HFF-Myc (cell line): ENCODE measurements around the gene OTUD1.
"Not testable (repeated sequence)": the region's sequence is repeated elsewhere in the genome, so short reads cannot be mapped to it uniquely, and the experiment has no call there.

ENCODE experiments used
- DNase-seq: peaks from one replicate; pipeline ENCODE4 v3.0.0-alpha.2; 2011; ENCODE audit warnings: low read depth; ENCODE audit errors: extremely low read depth
- H3K4me3 ChIP-seq: replicated peaks from 2 replicates; pipeline ENCODE4 v1.5.1; 2011; ENCODE audit warnings: low read depth, mild to moderate bottlenecking, control low read depth, low read length
- TF ChIP-seq, protein P1 (sequence below): IDR thresholded peaks from 2 replicates; pipeline ENCODE4 v1.5.1; 2012; ENCODE audit warnings: mild to moderate bottlenecking, low read depth, low read length, control low read depth; ENCODE audit errors: missing control alignments

The OTUD1 gene, protein sequence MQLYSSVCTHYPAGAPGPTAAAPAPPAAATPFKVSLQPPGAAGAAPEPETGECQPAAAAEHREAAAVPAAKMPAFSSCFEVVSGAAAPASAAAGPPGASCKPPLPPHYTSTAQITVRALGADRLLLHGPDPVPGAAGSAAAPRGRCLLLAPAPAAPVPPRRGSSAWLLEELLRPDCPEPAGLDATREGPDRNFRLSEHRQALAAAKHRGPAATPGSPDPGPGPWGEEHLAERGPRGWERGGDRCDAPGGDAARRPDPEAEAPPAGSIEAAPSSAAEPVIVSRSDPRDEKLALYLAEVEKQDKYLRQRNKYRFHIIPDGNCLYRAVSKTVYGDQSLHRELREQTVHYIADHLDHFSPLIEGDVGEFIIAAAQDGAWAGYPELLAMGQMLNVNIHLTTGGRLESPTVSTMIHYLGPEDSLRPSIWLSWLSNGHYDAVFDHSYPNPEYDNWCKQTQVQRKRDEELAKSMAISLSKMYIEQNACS

DNA sequence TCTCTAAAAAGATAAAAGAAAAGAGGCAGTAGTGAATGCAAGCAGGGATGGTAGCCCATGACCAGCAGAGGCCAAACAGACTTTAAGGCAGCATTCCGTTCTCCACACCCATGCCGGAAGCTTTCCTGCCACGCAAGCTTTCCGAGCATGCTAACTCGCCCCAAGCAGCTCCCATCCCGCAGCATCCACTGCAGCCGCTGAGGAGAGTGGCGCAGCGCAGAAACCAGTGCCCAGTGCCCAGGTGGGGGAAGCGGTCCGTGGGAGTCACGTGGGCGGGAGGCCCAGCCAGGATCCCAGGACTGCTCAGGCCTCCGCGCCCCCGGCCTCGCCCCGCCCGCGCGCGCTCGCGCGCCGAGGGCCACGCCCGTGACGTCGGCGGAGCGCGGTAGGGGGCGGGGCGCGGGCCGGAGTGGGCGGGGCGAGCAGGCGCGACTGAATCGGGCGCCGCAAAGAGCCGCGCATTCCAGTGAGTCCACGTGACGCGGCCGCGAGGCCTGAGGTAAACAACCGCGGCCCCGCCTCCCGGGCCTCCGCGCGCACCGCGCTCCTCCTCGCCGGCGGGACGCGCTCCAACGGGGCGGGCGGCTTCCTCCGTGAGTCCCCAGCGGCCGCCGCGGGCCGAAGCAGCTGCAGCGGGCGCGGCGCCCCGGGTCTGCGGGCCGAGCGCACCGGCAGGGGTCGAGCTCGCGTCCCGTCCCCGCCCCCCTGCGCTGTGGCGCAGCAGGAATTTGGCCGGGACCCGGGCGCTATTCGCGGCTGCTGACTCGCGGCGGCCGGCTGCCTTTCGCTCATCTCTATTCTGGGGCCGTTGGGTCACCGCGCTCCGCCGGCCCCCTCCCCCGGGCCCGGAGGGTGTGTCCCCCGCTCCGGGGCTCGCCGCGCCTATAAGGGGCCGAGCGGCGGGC lies at the start of gene OTUD1:
Gene OTUD1 (plus strand): TSS at position 529 of the 905 bp plus-strand sequence. CDS start 383 bp downstream, outside the sequence.
- peak; percentile 48 for DNase-seq
- H3K4me3 ChIP-seq: peak within 1 kb of the TSS; percentile 53
- TF ChIP-seq, protein P1, sequence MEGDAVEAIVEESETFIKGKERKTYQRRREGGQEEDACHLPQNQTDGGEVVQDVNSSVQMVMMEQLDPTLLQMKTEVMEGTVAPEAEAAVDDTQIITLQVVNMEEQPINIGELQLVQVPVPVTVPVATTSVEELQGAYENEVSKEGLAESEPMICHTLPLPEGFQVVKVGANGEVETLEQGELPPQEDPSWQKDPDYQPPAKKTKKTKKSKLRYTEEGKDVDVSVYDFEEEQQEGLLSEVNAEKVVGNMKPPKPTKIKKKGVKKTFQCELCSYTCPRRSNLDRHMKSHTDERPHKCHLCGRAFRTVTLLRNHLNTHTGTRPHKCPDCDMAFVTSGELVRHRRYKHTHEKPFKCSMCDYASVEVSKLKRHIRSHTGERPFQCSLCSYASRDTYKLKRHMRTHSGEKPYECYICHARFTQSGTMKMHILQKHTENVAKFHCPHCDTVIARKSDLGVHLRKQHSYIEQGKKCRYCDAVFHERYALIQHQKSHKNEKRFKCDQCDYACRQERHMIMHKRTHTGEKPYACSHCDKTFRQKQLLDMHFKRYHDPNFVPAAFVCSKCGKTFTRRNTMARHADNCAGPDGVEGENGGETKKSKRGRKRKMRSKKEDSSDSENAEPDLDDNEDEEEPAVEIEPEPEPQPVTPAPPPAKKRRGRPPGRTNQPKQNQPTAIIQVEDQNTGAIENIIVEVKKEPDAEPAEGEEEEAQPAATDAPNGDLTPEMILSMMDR: no peak

DNA sequence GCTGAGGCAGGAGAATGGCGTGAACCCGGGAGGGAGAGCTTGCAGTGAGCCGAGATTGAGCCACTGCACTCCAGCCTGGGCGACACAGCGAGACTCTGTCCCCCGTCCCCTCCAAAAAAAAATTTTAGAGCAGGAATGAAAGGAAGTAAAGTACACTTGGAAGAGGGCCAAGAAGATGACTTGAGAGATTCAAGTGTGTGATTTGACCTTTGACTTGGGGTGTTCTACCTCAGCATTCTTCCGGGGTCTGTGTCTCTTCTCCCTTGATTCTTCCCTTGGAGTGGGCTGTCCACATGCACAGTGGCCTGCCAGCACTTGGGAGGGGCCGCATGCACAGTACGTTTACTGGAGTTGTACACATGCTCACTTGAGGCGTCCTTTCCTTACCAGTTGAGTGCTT lies 48.5 kb upstream of the OTUD1 start:
- DNase-seq, H3K4me3 ChIP-seq: not testable (repeated sequence)

DNA sequence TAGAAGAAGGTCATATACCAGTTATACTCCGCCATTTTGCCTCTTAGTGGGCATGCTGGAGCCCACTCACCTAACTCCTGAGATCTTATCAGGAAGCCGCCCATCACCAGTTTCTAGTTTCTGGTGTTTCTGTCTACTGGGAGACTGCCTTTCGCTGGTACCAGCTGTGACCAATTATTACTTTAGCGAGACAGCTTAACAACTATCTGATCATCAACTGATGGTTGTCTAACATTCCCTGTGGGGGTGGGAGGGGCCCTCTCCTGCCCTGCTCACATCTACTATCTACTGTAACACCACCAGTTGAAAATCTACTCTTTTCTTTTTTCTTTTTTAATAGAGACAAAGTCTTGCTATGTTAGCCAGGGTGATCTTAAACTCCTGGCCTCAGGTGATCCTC lies 48.1 kb upstream of the OTUD1 start:
- TF ChIP-seq, protein P1: no peak
- DNase-seq: no peak
- H3K4me3 ChIP-seq: no peak overlapping the region

DNA sequence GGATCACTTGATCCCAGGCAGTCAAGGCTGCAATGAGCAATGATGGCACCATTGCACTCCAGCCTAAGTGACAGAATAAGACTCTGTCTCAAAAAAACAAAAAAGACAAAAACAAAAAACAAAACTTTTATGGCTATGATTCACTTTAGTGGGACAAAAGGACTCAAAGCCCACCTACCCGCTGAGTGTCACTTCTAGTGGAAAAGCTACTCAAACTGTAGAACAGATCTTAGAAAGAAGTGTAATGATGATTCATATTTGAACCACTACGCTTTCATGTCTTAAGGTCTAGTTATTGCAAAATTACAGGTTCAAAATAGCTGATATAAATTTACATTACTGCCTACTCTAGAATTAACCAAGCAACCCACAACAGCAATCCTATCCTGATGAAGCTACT lies 47.1 kb upstream of the OTUD1 start:
- TF ChIP-seq, protein P1: no peak
- H3K4me3 ChIP-seq: no peak overlapping the region
- DNase-seq: no peak

DNA sequence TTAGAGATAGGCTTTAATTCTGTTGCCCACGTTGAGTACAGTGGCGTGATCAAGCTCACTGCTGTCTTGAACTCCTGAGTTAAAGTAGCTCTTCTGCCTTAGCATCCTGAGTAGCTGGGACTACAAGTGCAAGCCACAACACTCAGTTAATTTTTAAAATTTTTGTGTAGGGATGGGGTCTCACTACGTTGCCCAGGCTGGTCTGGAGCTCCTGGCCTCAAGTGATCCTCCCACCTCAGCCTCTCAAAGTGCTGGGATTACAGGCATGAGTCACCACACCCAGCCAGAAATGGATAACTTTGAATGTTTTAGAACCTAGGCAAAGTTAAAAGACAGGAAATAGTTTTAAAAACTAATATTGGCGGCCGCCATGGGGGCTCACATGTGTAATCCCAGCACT lies 43.9 kb upstream of the OTUD1 start:
- no peak overlapping the region for H3K4me3 ChIP-seq
- TF ChIP-seq, protein P1: no peak
- no peak for DNase-seq

DNA sequence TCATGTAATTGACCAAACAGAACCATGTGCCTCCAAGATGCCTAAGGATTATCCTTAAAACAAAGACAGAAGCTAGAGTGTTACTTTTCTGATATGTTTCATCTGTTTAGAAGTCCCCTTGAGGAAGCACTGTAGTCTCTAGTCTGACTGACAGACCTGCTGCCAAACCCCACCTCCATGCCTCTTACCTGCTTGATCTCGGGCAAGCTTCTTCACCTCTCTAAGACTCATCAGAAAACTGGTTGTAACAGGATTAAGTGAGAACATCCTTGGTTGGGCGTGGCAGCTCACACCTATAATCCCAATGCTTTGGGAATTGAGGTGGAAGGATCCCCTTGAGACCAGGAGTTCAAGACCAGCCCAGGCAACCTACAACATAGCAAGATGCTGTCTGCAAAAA lies 42.2 kb upstream of the OTUD1 start:
- TF ChIP-seq, protein P1: no peak
- no peak for DNase-seq

DNA sequence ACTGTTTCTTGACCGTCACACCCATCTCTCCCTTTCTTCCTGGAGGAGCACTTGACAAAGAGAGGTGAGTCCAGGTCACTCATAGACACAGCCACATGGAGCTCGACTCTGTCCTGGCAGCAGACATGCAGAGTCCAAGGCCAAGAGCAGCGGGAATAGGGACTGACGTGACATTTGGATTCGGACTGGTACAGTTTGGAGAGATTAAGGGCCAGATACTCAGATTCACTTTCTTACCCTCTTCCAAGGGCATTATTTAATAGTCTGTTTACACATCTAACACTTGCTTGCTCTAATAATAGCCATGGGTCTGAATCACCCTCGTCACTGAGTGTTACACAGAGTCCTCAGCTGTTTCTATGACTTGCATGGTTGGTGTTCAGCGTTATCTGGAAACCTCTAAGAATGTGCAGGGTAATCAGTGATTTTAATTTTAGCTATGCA lies 39.2 kb upstream of the OTUD1 start:
- TF ChIP-seq, protein P1: no peak
- no peak overlapping the region for H3K4me3 ChIP-seq
- DNase-seq: no peak

More for the DNA sequence above, 42.2 kb upstream of the OTUD1 start:
- H3K4me3 ChIP-seq: no peak overlapping the region
